Activated CD8-positive, alpha-beta memory T cell treated with anti-CD3 and anti-CD28 coated beads, Interleukin-2, amount 50 U/mL, for 48 hours (primary cell): ENCODE data around the gene EIF2S3B.
A peak's percentile ranks its signal among the peaks of the same experiment; 100 is the strongest.
"Not testable (repeated sequence)": the region's sequence is repeated elsewhere in the genome, so short reads cannot be mapped to it uniquely, and the experiment has no call there.

Source experiments
- DNase-seq: peaks from one replicate; pipeline ENCODE4 v3.0.0-alpha.2; 2020

Gene EIF2S3B

DNA sequence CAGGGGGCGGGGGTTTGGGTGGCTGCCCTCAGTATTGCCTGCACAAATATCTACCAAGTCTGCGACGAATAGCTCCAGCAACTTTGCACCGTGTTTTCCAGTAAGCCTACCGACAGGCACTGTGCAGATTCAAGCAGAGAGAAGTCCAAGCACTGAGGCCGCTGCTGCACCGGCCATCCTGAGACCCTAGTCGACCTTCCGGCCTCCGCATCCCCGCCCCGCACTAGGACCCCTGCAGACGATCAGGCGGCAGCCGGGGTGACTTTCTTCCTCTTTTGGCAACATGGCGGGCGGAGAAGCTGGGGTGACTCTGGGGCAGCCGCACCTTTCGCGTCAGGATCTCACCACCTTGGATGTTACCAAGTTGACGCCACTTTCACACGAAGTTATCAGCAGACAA, at the start of gene EIF2S3B:
EIF2S3B (plus strand) TSS at position 271 of the 400 bp plus-strand sequence; CDS start at position 284, 13 bp downstream.
- DNase-seq: no peak

DNA sequence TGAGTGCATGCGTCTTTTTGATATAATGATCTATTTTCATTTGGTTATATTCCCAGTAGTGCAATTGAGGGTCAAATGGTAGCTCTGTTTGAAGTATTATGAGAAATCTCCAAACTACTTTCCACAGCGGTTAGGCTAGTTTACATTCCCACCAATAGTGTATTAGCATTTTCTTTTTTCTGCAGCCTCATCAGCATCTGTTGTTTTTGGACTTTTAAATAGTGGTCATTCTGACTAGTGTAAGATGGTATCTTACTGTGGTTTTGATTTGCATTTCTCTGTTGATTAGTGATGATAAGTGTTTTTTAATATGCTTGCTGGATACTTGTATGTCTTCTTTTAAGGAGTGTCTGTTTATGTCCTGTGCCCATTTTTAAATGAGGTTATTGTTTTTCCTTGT, 48.8 kb upstream of the EIF2S3B start:
- no peak for DNase-seq

DNA sequence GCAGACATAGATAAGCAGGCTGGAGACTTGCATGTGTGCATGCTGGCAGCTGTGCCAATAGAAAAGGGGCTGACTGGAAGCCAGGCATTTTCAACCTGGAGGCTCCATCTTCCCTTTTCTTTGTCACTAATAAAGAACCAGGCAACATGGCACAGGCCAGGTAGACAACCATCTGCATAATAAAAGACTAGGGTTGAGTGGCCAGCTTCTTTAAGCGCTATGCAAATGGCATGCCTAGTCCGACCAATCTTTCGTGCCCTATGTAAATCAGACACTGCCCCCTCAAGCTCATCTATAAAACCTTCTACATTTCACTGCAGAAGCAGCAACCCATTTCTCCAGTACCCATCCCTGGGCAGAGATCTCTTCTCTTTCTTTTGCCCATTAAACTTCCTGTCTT, 47.9 kb upstream of the EIF2S3B start:
- DNase-seq: no peak

DNA sequence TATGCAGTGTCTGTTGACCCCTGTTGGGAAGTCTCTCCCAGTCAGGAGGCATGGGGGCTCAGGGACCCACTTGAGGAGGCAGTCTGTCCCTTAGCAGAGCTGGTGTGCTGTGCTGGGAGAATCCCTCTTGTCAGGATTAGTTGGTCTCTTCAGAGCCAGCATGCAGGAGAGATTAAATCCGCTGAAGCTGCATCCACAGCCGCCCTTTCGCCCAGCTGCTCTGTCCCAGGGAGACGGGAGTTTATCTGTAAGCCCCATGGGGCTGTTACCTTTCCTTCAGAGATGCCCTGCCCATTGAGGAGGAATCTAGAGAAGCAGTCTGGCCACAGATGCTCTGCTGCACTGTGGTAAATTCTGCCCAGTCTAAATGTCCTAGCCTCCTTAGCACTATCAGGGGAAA, 39.4 kb upstream of the EIF2S3B start:
- DNase-seq: no peak

DNA sequence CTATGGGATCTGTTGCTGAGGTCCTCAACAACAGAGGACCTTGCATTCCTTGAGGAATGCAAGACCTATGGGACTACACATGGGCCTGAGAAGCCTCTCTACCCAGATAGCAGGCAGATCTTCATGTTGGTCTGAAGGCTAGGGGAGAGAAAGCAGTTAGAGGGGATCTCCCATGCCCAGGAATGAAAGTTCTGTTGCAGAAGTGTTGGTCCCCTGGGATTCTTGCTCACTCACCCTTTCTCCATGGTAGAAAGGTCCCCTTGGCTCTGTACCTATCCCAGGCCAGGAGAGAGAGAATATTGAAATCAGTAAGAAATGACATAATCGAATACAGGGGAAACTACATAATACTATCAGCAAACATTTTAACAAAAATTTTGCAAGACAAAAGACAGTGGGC, 36.0 kb upstream of the EIF2S3B start:
- no peak for DNase-seq

DNA sequence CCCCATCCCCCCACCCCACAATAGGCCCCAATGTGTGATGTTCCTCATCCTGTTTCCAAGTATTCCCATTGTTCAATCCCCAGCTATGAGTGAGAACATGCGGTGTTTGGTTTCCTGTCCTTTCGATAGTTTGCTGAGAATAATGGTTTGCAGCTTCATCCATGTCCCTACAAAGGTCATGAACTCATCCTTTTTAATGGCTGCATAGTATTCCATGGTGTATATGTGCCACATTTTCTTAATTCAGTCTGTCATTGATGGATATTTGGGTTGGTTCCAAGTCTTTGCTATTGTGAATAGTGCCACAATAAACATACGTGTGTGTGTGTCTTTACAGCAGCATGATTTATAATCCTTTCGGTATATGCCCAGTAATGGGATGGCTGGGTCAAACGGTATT, 32.9 kb upstream of the EIF2S3B start:
- not testable (repeated sequence) for DNase-seq

DNA sequence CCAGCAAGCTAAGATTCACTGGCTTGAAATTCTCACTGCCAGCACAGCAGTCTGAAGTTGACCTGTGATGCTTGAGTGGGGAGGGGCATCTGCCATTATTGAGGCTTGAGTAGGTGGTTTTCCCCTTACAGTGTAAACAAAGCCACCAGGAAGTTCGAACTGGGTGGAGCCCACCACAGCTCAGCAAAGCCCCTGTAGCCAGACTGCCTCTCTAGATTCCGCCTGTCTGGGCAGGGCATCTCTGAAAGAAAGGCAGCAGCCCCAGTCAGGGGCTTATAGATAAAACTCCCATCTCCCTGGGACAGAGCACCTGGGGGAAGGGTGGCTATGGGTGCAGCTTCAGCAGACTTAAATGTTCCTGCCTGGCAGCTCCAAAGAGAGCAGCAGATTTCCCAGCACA, 23.8 kb upstream of the EIF2S3B start:
- not testable (repeated sequence) for DNase-seq

DNA sequence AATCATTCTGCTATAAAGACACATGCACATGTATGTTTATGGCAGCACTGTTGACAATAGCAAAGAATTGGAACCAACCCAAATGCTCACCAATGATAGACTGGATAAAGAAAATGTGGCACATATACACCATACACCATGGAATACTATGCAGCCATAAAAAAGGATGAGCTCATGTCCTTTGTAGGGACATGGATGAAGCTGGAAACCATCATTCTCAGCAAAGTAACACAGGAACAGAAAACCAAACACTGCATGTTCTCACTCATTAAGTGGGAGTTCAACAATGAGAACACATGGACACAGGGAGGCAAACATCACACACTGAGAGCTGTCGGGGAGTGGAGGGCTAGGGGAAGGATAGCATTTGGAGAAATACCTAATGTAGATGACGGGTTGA, 18.4 kb upstream of the EIF2S3B start:
- not testable (repeated sequence) for DNase-seq

DNA sequence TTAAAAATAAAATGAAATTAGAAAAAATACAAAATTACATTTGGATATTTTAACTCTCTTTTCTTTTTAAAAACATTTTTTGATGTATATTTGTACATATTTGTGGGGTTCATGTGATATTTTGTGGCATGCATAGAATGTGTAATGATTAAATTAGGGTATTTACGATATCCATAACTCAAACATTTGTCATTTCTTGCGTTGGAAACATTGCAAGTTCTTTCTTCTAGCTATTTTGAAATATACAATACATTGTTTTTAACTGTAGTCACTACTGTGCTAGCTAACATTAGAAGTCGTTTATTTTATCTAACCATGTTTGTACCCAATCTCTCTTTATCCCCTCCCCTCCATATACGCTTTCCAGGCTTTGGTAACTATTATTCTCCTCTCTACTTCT, 13.9 kb upstream of the EIF2S3B start:
- no peak for DNase-seq

DNA sequence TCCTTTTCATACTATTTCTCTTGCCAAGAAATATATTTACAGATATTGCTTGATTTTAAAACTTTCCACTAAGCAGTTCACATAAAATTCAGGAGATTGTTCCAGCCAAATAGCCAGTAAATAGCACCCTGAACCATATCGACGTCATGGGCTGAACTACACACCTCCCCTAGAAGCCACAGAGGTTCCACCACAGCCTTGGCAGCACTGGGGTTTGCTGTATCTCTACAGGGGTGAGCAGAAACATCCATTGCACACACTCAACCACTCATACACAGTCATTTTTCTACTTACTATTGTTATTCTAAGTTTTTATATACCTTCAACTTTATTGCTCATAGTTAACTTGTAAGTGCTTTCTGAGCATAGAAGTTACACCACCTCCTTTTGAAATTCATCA, 8.1 kb upstream of the EIF2S3B start:
- DNase-seq: peak; percentile 81

DNA sequence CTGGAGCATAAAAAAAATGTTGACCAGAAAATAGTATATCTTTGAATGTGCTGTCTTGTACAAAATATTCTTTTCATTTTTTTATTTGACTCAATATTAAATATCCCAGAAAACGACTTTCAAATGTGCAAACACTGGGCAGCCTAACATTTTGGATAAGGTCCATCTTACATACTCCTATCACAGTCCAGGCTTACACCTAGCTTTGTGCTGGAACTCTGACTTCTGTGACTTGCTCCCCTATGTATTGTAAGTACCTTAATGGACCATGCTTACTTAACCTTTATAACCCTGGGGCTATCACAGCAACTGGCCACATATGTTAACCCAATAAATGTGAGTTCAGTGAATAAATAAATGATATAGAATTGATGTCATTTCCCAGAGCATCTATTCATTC, 7.6 kb upstream of the EIF2S3B start:
- no peak for DNase-seq

DNA sequence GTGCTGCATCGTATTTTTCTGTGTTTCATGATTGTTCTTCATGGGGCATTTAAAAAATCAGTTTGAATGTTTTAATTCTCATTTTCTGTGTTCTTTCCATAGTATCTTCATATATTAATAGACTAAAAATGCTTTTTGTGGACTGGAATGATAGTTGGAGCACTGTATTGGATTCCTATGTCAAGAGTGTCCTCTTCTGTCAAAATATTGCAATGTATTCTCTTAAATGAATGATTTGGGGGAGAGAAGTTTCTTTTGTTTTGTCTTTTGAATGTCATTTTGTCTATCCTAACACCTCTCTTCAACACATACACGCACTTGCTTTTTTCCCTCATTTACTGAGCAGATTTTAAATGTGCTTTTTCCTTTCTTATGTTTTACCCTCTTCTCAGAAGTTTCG, 4.7 kb upstream of the EIF2S3B start:
- no peak for DNase-seq

DNA sequence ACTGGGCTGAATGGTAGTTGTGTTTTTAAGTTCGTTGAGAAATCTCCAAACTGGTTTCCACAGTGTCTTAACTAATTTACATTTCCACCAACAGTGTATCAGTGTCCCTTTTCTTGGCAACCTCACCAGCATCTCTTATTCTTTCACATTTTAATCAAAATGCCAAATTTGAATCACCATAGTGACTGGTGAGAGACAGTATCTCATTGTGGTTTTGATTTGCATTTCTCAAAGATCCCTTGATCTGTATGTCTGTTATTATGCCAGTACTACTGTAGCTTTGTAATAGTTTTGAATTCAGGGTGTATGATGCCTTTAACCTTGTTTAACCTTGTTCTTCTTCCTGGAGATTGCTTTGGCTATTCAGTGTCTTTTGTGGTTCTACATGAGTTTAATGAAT, 2.2 kb upstream of the EIF2S3B start:
- DNase-seq: no peak

DNA sequence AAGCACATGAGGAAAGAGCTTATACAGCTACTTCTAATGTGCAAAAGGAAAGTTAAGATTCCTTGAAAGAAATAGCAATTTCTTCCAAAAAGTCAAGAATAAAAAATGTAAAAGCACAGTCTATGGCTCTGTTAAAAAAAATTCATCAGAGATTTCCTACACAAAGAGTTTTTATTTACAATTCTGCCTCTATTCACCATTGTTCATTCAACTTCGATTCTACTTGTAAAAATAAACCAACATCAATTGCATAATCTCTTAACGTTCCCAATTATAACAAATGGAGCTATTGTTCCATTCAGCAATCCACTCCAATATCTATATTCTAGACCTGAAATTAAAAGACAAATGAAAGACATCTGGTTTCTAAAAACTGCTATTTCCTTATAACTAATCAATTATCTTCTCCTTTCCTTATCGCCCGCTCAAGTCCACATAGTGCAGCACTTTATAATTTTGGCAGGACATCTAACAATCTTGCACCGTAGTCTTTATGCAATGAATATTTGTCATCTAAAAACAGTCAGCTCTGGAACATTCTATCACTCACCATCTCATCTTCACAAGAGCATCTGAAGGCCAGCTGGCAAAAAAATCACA, 6.2 kb downstream of the EIF2S3B start:
- no peak for DNase-seq

DNA sequence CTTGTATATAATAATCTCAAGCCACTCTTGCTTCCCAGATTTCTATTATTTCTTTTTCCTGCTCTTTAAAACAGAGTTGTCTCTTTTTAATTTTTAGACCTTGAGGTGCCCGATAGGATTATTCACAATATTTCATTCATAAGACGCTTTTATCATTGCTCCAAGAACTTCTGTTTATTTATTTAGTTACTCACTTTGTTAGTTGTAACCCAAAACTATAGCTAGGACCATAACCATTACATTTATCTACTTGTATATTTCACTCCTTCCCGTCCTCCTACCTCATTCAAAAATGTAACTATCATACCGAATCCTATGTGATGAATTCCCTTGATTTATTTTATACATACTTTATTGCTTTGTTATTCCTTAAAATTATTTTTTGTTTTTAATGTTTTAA, 7.1 kb downstream of the EIF2S3B start:
- no peak for DNase-seq

DNA sequence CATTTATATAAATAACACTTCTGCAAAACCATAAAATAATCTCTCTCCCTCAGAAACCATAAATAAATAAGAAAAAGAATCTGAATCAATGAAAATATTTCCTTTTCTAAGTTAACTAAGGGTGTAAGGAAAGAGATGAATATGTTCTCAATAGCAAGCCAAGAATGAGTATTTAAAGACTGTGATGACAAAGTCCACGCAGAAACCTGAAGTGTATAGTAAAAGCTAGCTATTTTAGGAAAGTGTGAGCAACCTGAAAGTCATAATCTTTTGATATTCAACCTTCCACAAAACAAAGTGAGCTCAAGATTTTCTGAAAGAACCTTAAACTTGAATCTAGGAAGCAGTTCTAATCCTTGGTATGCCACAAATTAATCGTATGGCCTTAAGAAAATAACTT, 15.9 kb downstream of the EIF2S3B start:
- DNase-seq: no peak

DNA sequence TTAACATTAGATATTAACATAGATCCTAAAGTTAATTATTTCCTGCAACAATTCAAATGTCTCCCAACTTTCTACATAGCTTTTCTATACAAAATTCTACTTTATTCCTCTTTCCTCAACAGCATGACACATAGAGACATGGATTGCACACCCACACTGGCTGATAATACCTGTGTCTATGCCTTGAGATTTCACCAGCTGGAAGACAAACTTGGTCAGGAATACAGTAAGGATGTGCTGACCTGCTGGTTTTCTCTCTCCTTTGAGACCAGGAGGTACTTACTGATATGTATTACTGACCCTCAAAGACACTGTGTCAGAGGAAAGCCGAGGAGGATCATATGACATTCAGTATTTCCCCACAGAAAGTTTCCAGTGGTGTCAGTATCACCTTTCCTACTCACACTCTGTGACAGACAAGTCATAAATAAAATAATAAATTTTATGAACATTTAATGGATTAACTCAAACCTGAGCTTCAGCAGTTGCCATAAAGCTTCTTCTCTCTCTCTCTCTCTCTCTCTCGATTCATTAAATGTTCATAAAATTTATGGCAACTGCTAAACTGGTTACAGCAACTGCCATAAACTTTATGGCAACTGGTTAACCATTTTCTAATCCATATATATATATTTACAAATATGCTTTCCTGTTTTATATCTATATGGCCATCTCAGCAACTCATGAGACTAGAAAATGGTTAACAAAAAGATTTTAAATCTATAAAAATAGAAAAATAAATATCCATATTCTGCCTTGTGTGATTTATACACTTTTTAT, 22.7 kb downstream of the EIF2S3B start:
- no peak for DNase-seq

DNA sequence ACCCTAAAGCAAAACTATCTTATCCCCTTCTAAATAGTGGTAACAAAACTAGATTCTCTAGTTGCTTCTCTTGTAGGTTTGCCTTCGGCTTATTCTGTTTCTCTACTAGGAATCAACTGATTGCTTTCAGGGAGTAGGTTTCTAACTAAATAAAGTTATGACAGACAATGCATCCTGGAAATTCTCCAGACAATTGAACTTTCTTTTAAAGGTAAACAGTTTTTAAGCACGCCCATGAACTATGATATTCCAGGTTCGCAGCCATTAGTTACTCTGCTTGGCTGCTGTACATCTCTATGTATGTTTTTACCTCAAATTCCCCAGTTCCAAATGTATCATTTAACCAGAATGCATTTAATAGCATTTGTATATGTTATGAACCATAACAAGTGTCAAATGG, 23.9 kb downstream of the EIF2S3B start:
- DNase-seq: no peak

DNA sequence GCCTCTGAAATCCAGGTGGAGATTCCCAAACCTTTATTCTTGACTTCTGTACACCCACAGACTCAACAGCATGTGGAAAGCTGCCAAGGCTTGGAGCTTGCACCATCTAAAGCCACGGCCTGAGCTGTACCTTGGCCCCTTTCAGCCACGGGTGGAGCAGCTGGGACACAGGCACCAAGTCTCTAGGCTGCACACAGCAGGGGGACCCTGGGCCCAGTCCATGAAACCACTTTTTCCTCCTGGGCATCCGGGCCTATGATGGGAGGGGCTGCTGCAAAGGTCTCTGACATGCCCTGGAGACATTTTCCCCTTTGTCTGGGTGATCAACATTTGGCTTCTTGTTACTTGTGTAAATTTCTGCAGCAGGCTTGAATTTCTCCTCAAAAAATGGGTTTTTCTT, 32.0 kb downstream of the EIF2S3B start:
- DNase-seq: no peak

DNA sequence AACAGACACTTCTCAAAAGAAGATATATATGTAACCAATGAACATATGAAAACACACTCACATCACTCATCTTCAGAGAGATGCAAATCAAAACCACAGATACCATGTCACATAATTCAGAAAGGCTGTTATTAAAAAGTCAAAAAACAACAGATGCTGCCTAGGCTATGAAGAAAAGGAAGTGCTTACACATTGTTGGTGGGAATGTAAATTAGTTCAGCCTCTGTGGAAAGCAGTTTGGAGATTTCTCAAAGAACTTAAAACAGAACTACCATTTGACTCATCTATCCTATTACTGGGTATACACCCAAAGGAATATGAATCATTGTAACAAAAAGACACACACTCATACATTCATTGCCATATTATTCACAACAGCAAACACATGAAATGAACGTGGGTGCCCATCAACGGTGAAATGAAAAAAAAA, 35.1 kb downstream of the EIF2S3B start:
- no peak for DNase-seq

DNA sequence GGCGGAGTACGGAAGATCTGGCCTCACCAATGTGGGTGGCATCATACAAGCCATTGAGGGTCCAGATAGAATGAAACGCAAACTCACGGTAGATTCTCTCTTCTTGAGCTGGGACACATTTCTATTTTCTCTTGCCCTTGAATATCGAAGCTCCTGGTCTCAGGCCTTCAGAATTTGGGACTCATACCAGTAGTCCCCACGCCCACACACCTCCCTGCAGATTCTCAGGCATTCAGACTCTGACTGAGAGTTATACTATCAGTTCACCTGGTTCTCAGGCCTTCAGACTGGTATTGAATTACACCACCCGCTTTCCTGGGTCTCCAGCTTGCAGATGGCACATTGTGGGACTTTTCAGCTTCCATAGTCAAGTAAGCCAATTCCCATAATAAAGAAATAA, 37.8 kb downstream of the EIF2S3B start:
- no peak for DNase-seq

DNA sequence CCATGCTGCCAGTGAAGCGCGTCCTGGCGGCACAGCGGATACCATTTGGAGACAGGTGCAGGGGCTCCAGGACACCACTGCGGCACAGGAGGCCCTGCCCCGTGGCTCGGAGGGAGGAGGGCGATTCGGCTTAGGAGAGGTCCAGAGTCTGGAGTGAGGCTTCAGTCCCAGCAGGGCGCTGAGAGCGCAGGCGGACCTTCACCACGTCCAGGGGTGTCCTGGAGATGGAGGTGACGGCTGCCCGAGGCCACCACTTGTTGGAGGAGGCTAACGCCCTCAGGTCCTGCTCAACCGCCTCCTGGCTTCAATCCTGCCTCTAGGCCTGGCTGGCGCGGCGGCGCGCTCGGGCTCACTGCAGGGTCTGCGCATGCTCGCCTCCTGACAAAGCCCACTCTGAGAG, 45.7 kb downstream of the EIF2S3B start:
- no peak for DNase-seq

DNA sequence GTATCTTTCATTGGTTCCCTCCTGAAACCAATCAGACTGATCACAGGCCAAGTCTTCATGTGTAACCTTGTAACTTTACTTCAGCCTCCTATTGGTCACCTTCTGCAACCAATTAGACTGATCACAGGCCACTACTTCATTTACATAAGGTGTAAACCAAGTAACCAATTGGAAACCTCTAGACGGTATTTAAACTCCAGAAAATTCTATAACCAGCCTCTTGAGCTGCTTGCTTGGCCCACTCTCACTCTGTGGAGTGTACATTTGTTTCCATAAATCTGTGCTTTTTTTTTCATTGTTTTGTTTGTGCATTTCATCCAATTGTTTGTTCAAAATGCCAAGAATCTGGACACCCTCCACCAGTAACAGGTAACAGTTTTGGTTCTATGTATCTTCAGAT, 47.5 kb downstream of the EIF2S3B start:
- no peak for DNase-seq

DNA sequence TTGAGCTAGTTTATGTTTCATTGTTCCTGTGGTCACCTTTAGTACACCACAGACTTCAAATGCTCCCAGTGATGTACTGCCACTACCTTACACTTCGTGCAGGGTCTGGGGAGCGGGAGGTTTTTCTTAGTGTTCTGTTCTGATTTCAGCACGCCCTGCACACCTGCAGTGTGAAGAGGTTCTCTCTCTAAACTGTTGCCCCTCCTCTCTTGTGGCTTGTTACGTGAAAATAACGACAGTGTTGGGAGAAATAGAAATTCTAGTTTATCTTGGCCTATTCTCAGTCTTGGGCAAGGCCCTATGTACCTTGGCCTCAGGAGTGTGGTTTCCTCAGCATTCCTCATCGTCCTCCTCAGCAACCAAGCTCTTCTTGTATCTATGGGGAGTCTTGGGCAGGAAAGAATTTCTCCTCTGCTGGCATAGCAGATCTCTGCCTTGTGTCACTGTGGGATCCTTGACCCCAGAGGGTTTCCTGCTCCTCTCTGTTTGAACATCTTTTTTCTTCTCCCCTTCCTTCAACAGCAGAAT, 48.6 kb downstream of the EIF2S3B start:
- no peak for DNase-seq
